Panc1 (cell line): ENCODE data around the gene GADL1. TPM values are rescaled to one million over a fixed set of nuclear protein-coding genes. Genes with fewer than 3 reads are reported as not detected.

Source experiments
- ATAC-seq: fragments of 200-7000 bp; cut with Tn5 transposase; 2 replicates; pipeline ENCODE4 v1.9.1; 2020; ENCODE audit warnings: mild to moderate bottlenecking, moderate library complexity
- BruUV-seq: library from RNA; stranded (reverse); fragments of 400-500 nt; replicated peaks from 2 replicates; lab custom pipeline; 2021; lab: Mats Ljungman, UMichigan
- CTCF ChIA-PET: fragments of 300-600 bp; sonication (Branson Sonifier 250); formaldehyde crosslinking; loops from one replicate; lab custom pipeline; 2022; ENCODE audit warnings: antibody characterized with exemption; lab: Charles Lee
- POLR2A ChIA-PET: fragments of 300-600 bp; sonication (Branson Sonifier 250); formaldehyde crosslinking; loops from one replicate; lab custom pipeline; 2022; ENCODE audit warnings: antibody characterized with exemption; lab: Charles Lee
- DNase-seq: peaks from one replicate; pipeline ENCODE4 v3.0.0-alpha.2; 2010; ENCODE audit warnings: low read depth, low spot score
- H3K27ac ChIP-seq: 2 replicates; pipeline ENCODE4 v1.5.1; 2011; ENCODE audit warnings: mild to moderate bottlenecking, low read length, inconsistent platforms
- H3K27me3 ChIP-seq: fragments of 200-500 bp; sonication (Bioruptor generic); 2 replicates; pipeline ENCODE4 v1.6.0; 2014; ENCODE audit warnings: low read length, inconsistent platforms; ENCODE audit not compliant: control insufficient read depth, insufficient read depth
- H3K36me3 ChIP-seq: fragments of 200-500 bp; sonication (Bioruptor generic); 2 replicates; pipeline ENCODE4 v1.5.1; 2014; ENCODE audit warnings: inconsistent platforms, mild to moderate bottlenecking, low read length, moderate library complexity; ENCODE audit not compliant: control insufficient read depth, insufficient read depth
- H3K4me1 ChIP-seq: 2 replicates; pipeline ENCODE4 v1.5.1; 2011; ENCODE audit warnings: inconsistent platforms, mild to moderate bottlenecking, low read length, moderate library complexity; ENCODE audit not compliant: control insufficient read depth, insufficient read depth
- H3K4me3 ChIP-seq, 2 experiments: 2 replicates each; pipeline ENCODE4 v1.5.1; 2011 to 2012; ENCODE audit warnings: low read depth in 2 of 2, low read length in 2 of 2, mild to moderate bottlenecking in 2 of 2, inconsistent platforms in 1 of 2, moderate library complexity in 1 of 2
- H3K9me3 ChIP-seq: fragments of 200-500 bp; sonication (Bioruptor generic); 2 replicates; pipeline ENCODE4 v1.5.1; 2014; ENCODE audit warnings: low read depth, mild to moderate bottlenecking, inconsistent platforms, low read length, moderate library complexity; ENCODE audit not compliant: control insufficient read depth, insufficient read depth
- CTCF ChIP-seq: fragments of 450-650 bp; IDR thresholded peaks from 2 replicates; pipeline ENCODE4 v1.5.1; 2017; ENCODE audit warnings: mild to moderate bottlenecking
- POLR2AphosphoS5 ChIP-seq: IDR thresholded peaks from 2 replicates; pipeline ENCODE4 v1.6.1; 2012; ENCODE audit warnings: mild to moderate bottlenecking, low read depth, low read length, moderate library complexity
- REST ChIP-seq, 2 experiments: IDR thresholded peaks; 2 replicates each; pipeline ENCODE4 v1.6.1; 2011 to 2012; ENCODE audit warnings: low read depth in 2 of 2, control low read depth in 1 of 2, low read length in 1 of 2, mild to moderate bottlenecking in 1 of 2, moderate library complexity in 1 of 2; ENCODE audit not compliant: insufficient read depth in 1 of 2
- SIN3A ChIP-seq: IDR thresholded peaks from 2 replicates; pipeline ENCODE4 v1.6.1; 2012; ENCODE audit warnings: low read depth, mild to moderate bottlenecking, low read length, moderate library complexity, borderline replicate concordance; ENCODE audit not compliant: insufficient read depth
- TCF7L2 ChIP-seq: IDR thresholded peaks from 2 replicates; pipeline ENCODE4 v1.6.1; 2011; ENCODE audit warnings: mild to moderate bottlenecking, low read depth, low read length, inconsistent platforms
- in situ Hi-C: cut with HindIII; loops from 2 replicates; pipeline ENCODE4 v1.10.0; 2016; ENCODE audit warnings: low sequenced_read_pairs, low pct_unique_long_range_greater_than_20kb
- intact Hi-C: fragments of 100-400 bp; cut with micrococcal nuclease; formaldehyde crosslinking; loops from one replicate; pipeline ENCODE4 v1.10.0; 2022; ENCODE audit not compliant: unreplicated experiment
- total RNA-seq: library from RNA; stranded (reverse); gene quantifications from one replicate; pipeline ENCODE4 v1.2.1, GENCODE V29; 2021; ENCODE audit not compliant: unreplicated experiment

GADL1 gene
- total RNA-seq, 1 experiment from 2014 or later: not detected

- ATAC-seq (no peak), DNase-seq (no peak)
- Histone ChIP-seq H3K27ac (no peak overlapping the region), H3K9me3 (no peaks in the 10 kb centered on the region), H3K4me1 (no peaks in the 10 kb centered on the region), H3K27me3 (no peaks in the 10 kb centered on the region), H3K4me3 (no peak overlapping the region), H3K36me3 (no peaks in the 10 kb centered on the region)
- intact Hi-C loops: no loop called here
- ChIA-PET POLR2A (no interaction called here), CTCF (no interaction called here)
- TF ChIP-seq REST (IDR thresholded peaks at IDR 0.05; ENCODE audit: insufficient read depth in 1 of 2, low read depth in 2 of 2, low read length in 1 of 2) (no peak), POLR2AphosphoS5 (no peak), TCF7L2 (no peak), SIN3A (no peak), CTCF (no peak)
- no TSS peak for BruUV-seq
- in situ Hi-C loops: no loop called here
Measured at GRCh38 chr3:30805695-30806094, 88.8 kb downstream of the GADL1 start.

GRCh38 chr3:30804984-30805383, 89.5 kb downstream of the GADL1 start:
- H3K27me3 ChIP-seq: no peaks in the 10 kb centered on the region
- BruUV-seq: no TSS peak
- ChIA-PET POLR2A (no interaction called here), CTCF (no interaction called here)
- H3K4me1 ChIP-seq: no peaks in the 10 kb centered on the region
- no peak for DNase-seq
- no peaks in the 10 kb centered on the region for H3K36me3 ChIP-seq
- H3K9me3 ChIP-seq: no peaks in the 10 kb centered on the region
- in situ Hi-C loops: no loop called here
- TF ChIP-seq TCF7L2: no peak
- H3K27ac ChIP-seq: no peak overlapping the region
- no peak overlapping the region for H3K4me3 ChIP-seq
- ATAC-seq: no peak
- intact Hi-C loops: no loop called here

GRCh38 chr3:30795176-30795575, 99.3 kb downstream of the GADL1 start:
- BruUV-seq: no TSS peak

More at GRCh38 chr3:30795176-30795575, 99.3 kb downstream of the GADL1 start:
- no peaks in the 10 kb centered on the region for H3K36me3 ChIP-seq
- in situ Hi-C loops: no loop called here
- POLR2A ChIA-PET: no interaction called here
- CTCF ChIA-PET: no interaction called here
- H3K27me3 ChIP-seq: no peaks in the 10 kb centered on the region
- DNase-seq (no peak), ATAC-seq (no peak)
- intact Hi-C loops: no loop called here
- no peak for TF ChIP-seq CTCF
- no peak for TF ChIP-seq SIN3A
- no peak for TF ChIP-seq POLR2AphosphoS5
- TF ChIP-seq REST (IDR thresholded peaks at IDR 0.05; ENCODE audit: insufficient read depth in 1 of 2, low read depth in 2 of 2, low read length in 1 of 2): no peak
- no peak for TF ChIP-seq TCF7L2
- H3K4me3 ChIP-seq: no peak overlapping the region
- no peaks in the 10 kb centered on the region for H3K4me1 ChIP-seq
- H3K9me3 ChIP-seq: no peaks in the 10 kb centered on the region
- H3K27ac ChIP-seq: no peak overlapping the region
